Tongue (tissue), 2 donors: ENCODE results near the gene CTNS. TPM values are rescaled to one million over a fixed set of nuclear protein-coding genes. Genes with fewer than 3 reads are reported as not detected.
"Not testable (repeated sequence)": the region's sequence is repeated elsewhere in the genome, so short reads cannot be mapped to it uniquely, and the experiment has no call there.

ENCODE experiments used
- DNase-seq: peaks from one replicate; pipeline ENCODE4 v3.0.0-alpha.2; 2015
- total RNA-seq: library from RNA; depleted of rRNA; stranded (reverse); fragments of >200 nt; gene quantifications from one replicate; pipeline ENCODE4 v1.2.3, GENCODE V29; 2014

CTNS gene
- total RNA-seq, 1 donor from 2014 or later, result 14.7 TPM

DNA sequence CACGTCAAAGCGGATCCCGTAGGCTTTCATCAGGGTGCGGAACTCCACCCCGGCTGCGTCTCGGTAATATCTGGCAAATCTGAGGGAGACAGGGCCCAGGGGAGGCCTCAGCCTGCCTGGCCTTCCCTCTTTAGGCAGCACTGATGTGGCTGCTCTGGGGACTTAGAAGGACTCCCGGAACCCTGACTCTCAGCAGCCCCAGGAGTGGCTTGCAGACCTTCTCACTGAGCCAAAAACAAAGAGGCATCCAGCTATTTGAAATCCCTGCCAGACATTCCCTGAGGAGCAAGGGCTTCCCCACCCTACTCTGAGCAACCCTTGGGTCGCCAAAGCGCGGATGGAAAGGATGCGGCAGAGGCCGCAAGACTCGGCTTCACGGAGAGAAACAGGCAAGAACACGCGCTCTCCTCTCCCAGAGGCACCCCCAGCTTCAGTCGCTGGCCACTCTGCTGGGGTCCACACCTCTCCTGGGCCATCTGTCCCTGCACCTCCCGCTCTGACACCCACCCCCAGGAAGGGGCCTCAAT lies 51.5 kb downstream of the CTNS start:
- no peak for DNase-seq

DNA sequence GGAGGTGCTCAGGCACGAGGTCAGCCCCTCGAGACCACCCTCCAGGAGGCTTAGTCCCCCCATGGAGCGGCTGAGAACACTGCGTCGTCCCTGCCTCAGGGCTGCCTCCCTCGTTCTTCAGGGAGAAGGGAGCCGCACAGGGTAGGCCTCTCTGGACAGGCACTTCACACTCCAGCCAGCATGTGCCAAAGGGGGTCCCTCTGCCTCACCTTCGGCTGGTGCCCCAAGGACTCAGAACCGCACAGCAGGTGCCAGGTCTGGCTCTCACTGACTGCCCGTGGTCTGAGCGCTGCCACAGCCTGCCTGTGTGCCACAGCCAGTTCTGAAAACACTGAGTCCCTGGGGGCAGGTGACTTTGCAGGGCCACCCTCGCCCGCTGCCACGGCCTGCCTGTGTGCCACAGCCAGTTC lies 52.3 kb downstream of the CTNS start:
- no peak for DNase-seq

GRCh38 chr17:3689262-3690093 lies 52.9 kb downstream of the CTNS start:
- DNase-seq, result no peak

DNA sequence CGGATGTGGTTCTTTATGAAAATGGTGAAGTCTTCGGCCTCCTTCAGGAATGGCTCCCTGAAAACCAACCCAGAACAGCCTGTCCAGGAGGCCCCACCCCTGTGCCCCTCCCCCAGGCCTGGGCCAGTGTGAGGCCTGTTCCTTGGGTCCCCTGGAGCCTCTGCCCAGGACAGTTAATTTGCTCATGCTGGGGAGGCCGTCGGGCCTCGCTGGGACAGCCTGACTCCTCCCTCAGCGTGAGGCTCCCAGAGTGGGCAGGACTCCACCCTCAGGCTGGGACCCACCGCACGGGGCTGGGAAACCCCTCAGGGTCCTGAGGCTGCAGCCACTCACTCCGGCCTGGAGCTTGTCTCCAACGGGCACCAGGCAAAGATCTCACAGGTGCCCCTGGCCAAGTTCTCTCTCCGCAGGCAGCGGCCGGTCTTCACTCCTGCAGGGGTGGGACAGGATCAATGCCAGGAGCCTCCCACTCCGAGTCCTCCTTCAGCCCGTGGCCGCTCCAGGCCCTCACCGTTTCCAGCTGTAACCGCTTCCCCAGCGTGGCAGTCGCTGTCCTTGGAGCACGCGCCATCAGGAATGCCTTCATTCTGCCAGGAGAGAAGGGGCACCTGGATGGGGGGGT lies 53.6 kb downstream of the CTNS start:
- DNase-seq, result no peak

DNA sequence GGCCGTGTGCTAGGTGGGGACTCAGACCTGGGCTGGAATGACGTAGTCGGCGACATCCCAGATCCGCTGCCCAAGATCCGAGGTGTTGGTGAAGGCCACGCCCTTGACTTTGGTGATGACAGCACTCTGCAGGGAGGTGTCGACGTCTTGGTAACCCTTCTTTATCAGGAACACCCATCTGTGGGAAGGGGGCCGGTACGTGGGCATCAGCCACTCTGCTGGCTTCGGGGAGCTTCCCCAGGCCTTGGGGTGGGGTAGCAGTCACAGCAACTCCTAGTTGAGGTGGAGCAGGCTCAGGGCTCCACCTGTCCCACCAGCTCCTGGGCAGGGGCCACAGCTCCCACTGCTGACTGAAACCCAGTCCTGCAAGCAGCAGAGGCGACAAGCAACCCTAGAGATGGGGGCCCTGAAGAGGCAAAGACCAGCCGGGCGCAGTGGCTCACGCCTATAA lies 55.1 kb downstream of the CTNS start:
- no peak for DNase-seq

DNA sequence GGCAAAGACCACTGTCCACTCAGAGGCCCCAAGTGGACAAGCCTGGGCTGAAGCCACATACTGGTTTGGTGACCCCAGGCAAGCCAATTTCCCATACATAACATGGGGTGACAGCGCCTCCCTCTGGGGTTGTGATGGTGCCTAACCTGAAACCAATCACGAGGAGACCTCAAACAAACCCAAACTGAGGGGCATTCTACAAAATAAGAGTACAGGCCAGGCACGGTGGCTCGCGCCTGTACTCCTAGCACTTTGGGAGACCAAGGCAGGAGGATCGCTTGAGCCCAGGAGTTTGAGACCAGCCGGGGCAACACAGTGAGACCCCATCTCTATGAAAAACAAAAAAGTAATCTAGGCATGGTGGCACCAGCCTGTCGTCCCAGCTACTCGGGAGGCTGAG lies 55.8 kb downstream of the CTNS start:
- no peak for DNase-seq

- DNase-seq, result no peak
Observed at GRCh38 chr17:3693141-3693540, 56.6 kb downstream of the CTNS start.

DNA sequence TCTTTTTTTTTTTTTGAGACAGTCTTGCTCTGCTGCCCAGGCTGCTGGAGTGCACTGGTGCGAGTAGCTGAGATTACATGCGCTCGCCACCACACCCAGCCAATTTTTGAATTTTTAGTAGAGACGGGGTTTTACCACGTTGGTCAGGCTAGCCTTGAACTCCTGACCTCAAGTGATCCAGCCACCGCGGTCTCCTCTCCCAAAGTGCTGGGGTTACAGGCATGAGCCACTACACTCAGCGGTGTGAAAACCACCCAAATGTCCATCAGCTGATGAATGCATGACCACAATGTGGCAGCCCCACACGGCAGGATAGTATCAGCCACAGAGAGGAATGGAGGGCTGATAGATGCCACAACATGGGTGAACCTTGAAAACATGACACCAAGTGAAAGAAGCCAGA lies 57.3 kb downstream of the CTNS start:
- DNase-seq, result no peak

DNA sequence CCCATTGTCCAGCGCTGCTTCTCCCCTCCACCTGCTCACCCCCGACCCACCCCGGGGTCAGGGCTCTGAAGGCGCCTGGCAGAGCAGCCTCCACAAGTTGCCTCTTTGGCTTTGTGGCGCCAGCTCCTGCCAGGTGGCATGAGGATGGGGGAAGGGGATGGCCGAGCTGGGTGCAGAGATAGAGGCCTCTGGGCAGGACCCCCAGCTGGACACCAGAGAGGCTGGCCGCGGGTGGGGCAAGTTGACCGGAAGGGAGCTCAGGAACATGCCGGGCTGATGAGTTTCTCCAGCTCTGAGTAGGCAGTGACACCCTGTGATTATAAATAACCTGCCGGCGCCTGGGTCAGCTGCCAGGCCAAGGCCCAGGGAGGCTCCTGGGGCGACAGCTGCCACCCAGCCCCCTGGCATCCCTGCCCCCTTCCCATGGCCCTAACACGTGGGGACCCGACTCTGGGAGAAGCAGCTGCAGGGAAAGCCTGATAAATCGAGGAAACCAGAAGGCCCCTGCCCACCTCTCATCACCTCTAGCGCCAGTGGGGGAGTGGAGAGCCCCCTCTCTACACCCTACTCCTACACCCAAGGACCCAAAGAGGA lies 58.7 kb downstream of the CTNS start:
- peak; percentile 83 for DNase-seq

- DNase-seq, result no peak
Observed at GRCh38 chr17:3695723-3696411, 59.3 kb downstream of the CTNS start, which contains the start of gene P2RX5. Gene P2RX5, minus strand, starts transcription at chr17:3696155. Its CDS starts 150 bp downstream, at chr17:3696005.

DNA sequence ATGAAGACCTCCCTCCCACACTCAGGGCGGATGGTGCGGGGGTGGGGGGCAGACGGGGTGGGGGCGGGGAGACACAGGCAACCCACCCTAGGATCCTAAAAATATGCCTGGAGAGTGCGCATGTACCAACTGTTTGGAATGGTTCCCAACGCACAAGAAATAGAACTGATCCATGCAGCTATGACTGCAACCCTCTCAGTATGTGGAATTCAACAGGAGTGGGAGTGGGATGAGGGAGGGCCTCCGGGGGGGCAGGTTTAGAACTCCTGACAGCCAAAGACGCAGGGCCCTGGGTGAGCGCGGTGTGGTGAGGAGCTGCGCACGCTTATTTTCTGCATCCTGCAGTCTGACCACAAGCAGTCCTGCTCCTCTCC lies 60.5 kb downstream of the CTNS start:
- peak; percentile 79 for DNase-seq

GRCh38 chr17:3698139-3698538 lies 61.6 kb downstream of the CTNS start:
- DNase-seq, result no peak

GRCh38 chr17:3699951-3700350 lies 63.4 kb downstream of the CTNS start:
- DNase-seq, result no peak

GRCh38 chr17:3702041-3702539 lies 65.5 kb downstream of the CTNS start:
- DNase-seq, result not testable (repeated sequence)

DNA sequence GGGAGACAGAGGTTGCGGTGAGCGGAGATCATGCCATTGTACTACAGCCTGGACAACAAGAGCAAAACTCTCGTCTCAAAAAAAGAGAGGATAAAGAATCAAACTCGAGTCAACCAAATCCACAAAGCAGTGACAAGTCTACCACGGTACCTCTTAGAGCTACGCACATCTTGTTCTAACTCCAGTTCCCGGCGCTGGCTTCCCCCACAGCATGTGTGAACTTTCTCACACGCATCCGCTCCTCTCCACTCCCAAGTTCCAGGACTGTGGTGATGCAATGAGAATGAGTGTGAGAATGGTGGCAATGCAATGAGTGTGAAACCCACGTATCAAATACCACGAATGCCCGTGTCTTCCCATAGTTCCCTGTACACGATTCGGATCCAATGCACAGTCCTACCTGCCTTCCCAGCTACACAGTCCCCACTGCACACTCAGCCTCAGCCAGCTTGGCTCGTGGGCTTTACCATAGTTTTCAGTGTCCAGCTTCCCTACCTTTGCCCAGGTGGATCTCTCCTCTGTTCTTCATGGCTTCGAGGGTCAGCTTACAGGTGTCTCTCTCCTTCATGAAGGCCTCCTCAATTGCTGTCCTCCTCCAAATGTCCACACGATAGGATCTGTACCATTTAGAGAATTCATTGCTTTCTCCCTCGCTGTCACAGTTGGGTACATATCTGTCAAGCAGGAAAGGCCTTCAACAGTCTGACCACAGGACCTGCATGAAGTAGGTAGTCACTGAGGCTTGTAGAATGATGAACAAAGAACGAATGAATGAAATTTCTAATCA lies 68.6 kb downstream of the CTNS start:
- no peak for DNase-seq

DNA sequence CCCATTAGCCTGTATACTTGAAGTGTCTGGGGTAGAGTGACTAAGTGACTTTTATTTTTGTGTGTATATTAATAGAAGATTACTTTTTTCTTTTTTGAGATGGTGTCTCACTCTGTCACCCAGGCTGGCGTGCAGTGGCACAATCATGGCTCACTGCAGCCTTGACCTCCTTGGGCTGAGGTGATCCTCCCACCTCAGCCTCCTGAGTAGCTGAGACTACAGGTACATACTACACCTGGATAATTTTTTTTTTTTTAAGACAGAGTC lies 69.1 kb downstream of the CTNS start:
- DNase-seq, result not testable (repeated sequence)

DNA sequence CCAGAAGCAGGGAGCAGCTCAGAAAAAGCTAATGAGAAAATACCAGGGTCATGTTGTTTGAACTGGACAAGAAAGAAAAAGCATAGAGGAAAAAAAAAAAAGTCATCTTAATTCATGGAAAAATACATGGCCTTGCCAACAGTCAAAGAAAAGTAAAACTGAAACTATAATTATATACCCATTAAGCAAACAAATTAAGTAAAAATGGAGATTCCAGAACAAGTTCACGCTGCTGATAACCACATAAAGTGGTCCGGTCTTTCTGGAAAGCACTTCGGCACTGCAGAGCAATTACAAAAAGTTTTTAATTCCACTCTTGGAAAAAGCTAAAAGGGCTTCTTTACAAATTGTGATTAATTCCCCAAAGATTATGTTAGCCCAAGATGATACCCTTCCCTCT lies 71.8 kb downstream of the CTNS start:
- DNase-seq, result no peak

DNA sequence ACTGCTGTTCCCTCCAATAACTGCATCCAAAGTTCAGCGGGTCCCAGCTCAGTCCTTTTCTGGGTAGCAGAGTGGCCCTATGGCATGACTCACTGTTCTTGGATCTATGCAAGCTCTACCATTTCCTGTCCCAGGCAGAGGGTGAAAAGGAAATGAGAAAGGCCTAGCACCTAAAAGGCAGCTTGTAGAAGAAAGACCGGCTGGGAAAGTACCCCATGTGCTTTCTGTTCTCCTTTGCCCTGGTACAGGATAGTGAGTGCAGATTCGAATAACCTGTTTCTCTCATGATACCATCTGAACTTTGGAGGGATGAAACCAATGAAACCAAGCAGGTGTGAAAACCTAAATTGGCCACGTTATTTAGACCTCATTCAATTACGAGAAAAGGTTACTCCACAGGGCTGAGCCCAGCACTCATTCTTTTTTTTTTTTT lies 74.4 kb downstream of the CTNS start:
- DNase-seq, result no peak
